Nephron progenitor cell (in vitro differentiated cells): ENCODE measurements around the gene RHAG.

ENCODE experiments used
- DNase-seq: peaks from one replicate; pipeline ENCODE4 v3.0.0; 2021
- H3K27ac Mint-ChIP-seq: 2 replicates; pipeline ENCODE4 v1.8.0; 2021; ENCODE audit warnings: mild to moderate bottlenecking, moderate library complexity, mixed read lengths
- H3K27me3 Mint-ChIP-seq: 2 replicates; pipeline ENCODE4 v1.8.0; 2021; ENCODE audit warnings: mild to moderate bottlenecking, low read depth, mixed read lengths; ENCODE audit not compliant: poor library complexity
- H3K36me3 Mint-ChIP-seq: 2 replicates; pipeline ENCODE4 v1.8.0; 2021; ENCODE audit warnings: low read depth, mixed read lengths
- H3K4me1 Mint-ChIP-seq: 2 replicates; pipeline ENCODE4 v1.8.0; 2021; ENCODE audit warnings: mixed read lengths
- H3K4me3 Mint-ChIP-seq: 2 replicates; pipeline ENCODE4 v1.8.0; 2021; ENCODE audit warnings: mild to moderate bottlenecking, moderate library complexity, mixed read lengths
- H3K9me3 Mint-ChIP-seq: 2 replicates; pipeline ENCODE4 v1.8.0; 2021; ENCODE audit warnings: mild to moderate bottlenecking, moderate library complexity, mixed read lengths
- TF ChIP-seq, protein P1 (sequence below): fragments of 200-600 bp; sonication (generic); IDR thresholded peaks from 2 replicates; pipeline ENCODE4 v1.5.0; 2021; ENCODE audit warnings: antibody characterized with exemption

The RHAG gene

DNA sequence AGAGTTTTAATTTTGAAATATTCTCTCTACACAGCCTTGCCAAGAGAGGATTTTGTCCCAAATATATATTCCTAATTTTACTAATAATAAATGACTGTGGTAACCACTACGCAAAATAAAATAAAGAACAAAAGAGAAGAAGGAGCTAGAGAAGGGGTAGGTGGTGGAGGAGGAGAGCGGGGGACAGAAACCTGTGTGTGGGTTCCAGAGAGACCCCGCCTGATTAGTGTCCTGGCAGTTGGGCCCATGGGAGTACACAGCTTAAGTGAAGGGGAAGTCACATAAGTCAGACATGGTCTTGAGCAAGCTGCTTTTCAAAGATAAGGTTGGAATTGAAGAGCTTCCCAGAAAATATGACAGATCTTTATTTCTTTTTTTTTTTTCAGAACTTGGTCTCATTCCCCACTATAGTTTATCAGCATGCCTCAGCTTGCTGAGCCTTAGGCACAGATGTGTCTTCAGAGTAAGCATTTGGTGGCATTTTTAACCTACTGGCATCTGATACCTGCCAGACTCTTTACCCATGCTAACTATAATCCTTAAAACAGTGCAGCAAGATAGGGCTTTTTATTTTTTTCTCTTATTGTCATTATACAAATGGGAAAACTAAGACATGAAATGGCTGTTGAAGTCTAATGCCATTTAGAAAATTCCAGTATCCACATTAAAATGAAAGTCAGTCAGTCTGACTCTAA, 9.6 kb upstream of the RHAG start:
- no peak for DNase-seq
- Mint-ChIP-seq H3K9me3 (no peaks in the 10 kb centered on the region), H3K27me3 (peaks cover 4% of the 10 kb centered on the region), H3K4me1 (no peaks in the 10 kb centered on the region), H3K27ac (no peak overlapping the region), H3K36me3 (no peaks in the 10 kb centered on the region), H3K4me3 (no peak overlapping the region)
- TF ChIP-seq, protein P1, sequence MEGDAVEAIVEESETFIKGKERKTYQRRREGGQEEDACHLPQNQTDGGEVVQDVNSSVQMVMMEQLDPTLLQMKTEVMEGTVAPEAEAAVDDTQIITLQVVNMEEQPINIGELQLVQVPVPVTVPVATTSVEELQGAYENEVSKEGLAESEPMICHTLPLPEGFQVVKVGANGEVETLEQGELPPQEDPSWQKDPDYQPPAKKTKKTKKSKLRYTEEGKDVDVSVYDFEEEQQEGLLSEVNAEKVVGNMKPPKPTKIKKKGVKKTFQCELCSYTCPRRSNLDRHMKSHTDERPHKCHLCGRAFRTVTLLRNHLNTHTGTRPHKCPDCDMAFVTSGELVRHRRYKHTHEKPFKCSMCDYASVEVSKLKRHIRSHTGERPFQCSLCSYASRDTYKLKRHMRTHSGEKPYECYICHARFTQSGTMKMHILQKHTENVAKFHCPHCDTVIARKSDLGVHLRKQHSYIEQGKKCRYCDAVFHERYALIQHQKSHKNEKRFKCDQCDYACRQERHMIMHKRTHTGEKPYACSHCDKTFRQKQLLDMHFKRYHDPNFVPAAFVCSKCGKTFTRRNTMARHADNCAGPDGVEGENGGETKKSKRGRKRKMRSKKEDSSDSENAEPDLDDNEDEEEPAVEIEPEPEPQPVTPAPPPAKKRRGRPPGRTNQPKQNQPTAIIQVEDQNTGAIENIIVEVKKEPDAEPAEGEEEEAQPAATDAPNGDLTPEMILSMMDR = no peak

- H3K4me1 Mint-ChIP-seq = no peaks in the 10 kb centered on the region
Measured at GRCh38 chr6:49645139-49645538, 8.5 kb upstream of the RHAG start.

DNA sequence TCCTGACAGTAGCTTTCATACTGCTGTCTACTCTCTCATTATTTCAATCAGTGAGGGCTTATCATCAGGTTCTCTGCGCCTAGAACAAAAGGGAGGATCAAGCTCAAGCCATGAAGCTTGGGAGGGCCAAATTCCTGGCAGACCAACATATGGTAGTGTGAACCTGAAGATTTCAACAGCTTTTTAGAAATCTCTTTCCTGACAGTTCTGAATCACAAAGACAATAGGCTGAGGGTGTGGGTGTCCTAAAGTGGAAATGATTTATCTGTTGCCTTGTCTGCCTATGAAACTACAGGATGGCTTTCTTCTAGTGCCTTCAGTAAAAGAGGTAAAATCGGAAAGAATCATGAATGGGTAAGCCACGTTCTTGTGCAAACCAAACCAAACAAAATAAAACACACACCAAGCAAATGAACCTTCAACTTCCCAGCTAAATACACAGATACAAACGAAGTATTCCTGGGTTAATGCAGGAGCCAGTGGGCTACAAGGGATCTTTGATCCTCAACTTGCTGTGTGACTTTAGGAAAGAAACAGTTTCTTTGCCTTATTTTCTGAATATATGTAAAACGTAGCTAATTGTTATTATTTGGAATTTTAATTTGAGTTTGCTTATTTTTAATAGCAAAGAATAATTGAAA, 2.7 kb upstream of the RHAG start:
- TF ChIP-seq, protein P1 = no peak
- no peak for DNase-seq
- Mint-ChIP-seq H3K4me3 (no peak overlapping the region), H3K27me3 (no peaks in the 10 kb centered on the region), H3K27ac (no peak overlapping the region), H3K9me3 (no peaks in the 10 kb centered on the region), H3K36me3 (no peaks in the 10 kb centered on the region), H3K4me1 (no peaks in the 10 kb centered on the region)

More at GRCh38 chr6:49645139-49645538, 8.5 kb upstream of the RHAG start:
- Mint-ChIP-seq H3K36me3 (no peaks in the 10 kb centered on the region), H3K27me3 (peaks cover 3% of the 10 kb centered on the region), H3K4me3 (no peak overlapping the region), H3K9me3 (no peaks in the 10 kb centered on the region), H3K27ac (no peak overlapping the region)
- DNase-seq = no peak
- TF ChIP-seq, protein P1 = no peak

DNA sequence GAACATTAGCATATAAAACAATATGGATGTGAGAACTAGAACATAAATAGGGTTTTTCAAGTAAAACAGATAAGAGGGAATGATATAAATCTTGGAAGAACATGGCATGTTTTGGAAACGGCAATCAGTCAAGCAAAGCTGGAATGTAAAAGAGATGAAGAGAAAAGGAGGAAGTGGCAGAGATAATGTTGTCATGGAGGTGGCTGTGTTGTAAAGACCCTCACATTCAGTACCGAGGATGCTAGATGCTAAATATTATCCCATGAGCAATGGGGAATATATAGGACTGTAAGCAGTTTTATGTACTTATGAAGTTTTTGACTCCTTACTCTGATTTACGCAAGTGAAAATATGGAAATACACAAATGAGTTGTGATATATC, 702 bp upstream of the RHAG start:
- DNase-seq = no peak
- H3K27ac Mint-ChIP-seq = no peak overlapping the region
- TF ChIP-seq, protein P1 = no peak
- H3K36me3 Mint-ChIP-seq = no peaks in the 10 kb centered on the region
- no peaks in the 10 kb centered on the region for H3K27me3 Mint-ChIP-seq
- H3K4me1 Mint-ChIP-seq = no peaks in the 10 kb centered on the region
- H3K9me3 Mint-ChIP-seq = no peaks in the 10 kb centered on the region
- H3K4me3 Mint-ChIP-seq = no peak overlapping the region

- TF ChIP-seq, protein P1 = no peak
- Mint-ChIP-seq H3K36me3 (no peaks in the 10 kb centered on the region), H3K27ac (no peak overlapping the region), H3K27me3 (no peaks in the 10 kb centered on the region), H3K4me3 (no peak overlapping the region), H3K4me1 (no peaks in the 10 kb centered on the region), H3K9me3 (no peaks in the 10 kb centered on the region)
- no peak for DNase-seq
Measured at GRCh38 chr6:49635978-49636712, 494 bp downstream of the RHAG start.
